Activated T-helper 1 cell treated with Interleukin-2 at 50 U/mL for 16 hours (primary cell): ENCODE data around the gene ANKHD1.
"Not testable (repeated sequence)": the region's sequence is repeated elsewhere in the genome, so short reads cannot be mapped to it uniquely, and the experiment has no call there.

Experiments
- DNase-seq: peaks from one replicate; pipeline ENCODE4 v3.0.0-alpha.2; 2020; ENCODE audit warnings: low read depth

ANKHD1 gene

GRCh38 chr5:140427726-140428125 is 26.1 kb downstream of the ANKHD1 start:
- not testable (repeated sequence) for DNase-seq

GRCh38 chr5:140429724-140430123 is 28.1 kb downstream of the ANKHD1 start:
- DNase-seq: no peak

- no peak for DNase-seq
Observed at GRCh38 chr5:140432212-140432611, 30.6 kb downstream of the ANKHD1 start.

GRCh38 chr5:140432916-140433315 is 31.3 kb downstream of the ANKHD1 start:
- no peak for DNase-seq

- DNase-seq: not testable (repeated sequence)
Observed at GRCh38 chr5:140457368-140457767, 55.7 kb downstream of the ANKHD1 start.

- DNase-seq: no peak
Observed at GRCh38 chr5:140466981-140467742, 65.5 kb downstream of the ANKHD1 start.

GRCh38 chr5:140468188-140468587 is 66.6 kb downstream of the ANKHD1 start:
- DNase-seq: no peak

- DNase-seq: no peak
Observed at GRCh38 chr5:140469259-140469658, 67.6 kb downstream of the ANKHD1 start.

- no peak for DNase-seq
Observed at GRCh38 chr5:140480310-140481014, 78.8 kb downstream of the ANKHD1 start.

- no peak for DNase-seq
Observed at GRCh38 chr5:140481758-140482157, 80.1 kb downstream of the ANKHD1 start.

GRCh38 chr5:140483055-140483454 is 81.4 kb downstream of the ANKHD1 start:
- DNase-seq: no peak

- not testable (repeated sequence) for DNase-seq
Observed at GRCh38 chr5:140488141-140488540, 86.5 kb downstream of the ANKHD1 start.

GRCh38 chr5:140488914-140489313 is 87.3 kb downstream of the ANKHD1 start:
- no peak for DNase-seq

GRCh38 chr5:140497897-140498296 is 96.3 kb downstream of the ANKHD1 start:
- no peak for DNase-seq

GRCh38 chr5:140498591-140498990 is 97.0 kb downstream of the ANKHD1 start:
- no peak for DNase-seq

GRCh38 chr5:140502834-140503233 is 101.2 kb downstream of the ANKHD1 start:
- DNase-seq: no peak

GRCh38 chr5:140509898-140510297 is 108.3 kb downstream of the ANKHD1 start:
- DNase-seq: no peak

- DNase-seq: no peak
Observed at GRCh38 chr5:140513124-140513523, 111.5 kb downstream of the ANKHD1 start.

GRCh38 chr5:140524003-140524402 is 122.4 kb downstream of the ANKHD1 start:
- DNase-seq: no peak

GRCh38 chr5:140540227-140540626 is 138.6 kb downstream of the ANKHD1 start:
- DNase-seq: no peak

- no peak for DNase-seq
Observed at GRCh38 chr5:140542972-140543371, 141.3 kb downstream of the ANKHD1 start.

- no peak for DNase-seq
Observed at GRCh38 chr5:140544986-140545385, 143.4 kb downstream of the ANKHD1 start.

- no peak for DNase-seq
Observed at GRCh38 chr5:140545606-140546005, 144.0 kb downstream of the ANKHD1 start.
